CD4-positive, CD25-positive, alpha-beta regulatory T cell (primary cell): Measurements from ENCODE around the gene NECAB3. TPM values are rescaled to one million over a fixed set of nuclear protein-coding genes. Genes with fewer than 3 reads are reported as not detected.
"Not testable (repeated sequence)": the region's sequence is repeated elsewhere in the genome, so short reads cannot be mapped to it uniquely, and the experiment has no call there.

Source experiments
- ATAC-seq, 2 donors: fragments of 150-1000 bp; cut with Tn5 transposase; one replicate each; pipeline ENCODE4 v1.10.0; 2021; ENCODE audit warnings: low read depth in 2 of 2, moderate number of reproducible peaks in 2 of 2, moderate library complexity in 1 of 2
- DNase-seq, 3 donors: peaks; one replicate each; pipeline versions ENCODE4 v3.0.0 to v3.0.0-alpha.2; 2012 to 2022; ENCODE audit warnings: mixed read lengths in 1 of 3
- H3K27ac ChIP-seq: one replicate; pipeline ENCODE4 v1.7.0; 2013; ENCODE audit warnings: mild to moderate bottlenecking, low read length; ENCODE audit not compliant: insufficient read depth, poor library complexity, severe bottlenecking
- H3K27me3 ChIP-seq: one replicate; pipeline ENCODE4 v1.7.0; 2013; ENCODE audit warnings: low read length; ENCODE audit not compliant: control insufficient read depth, insufficient read depth
- H3K36me3 ChIP-seq: one replicate; pipeline ENCODE4 v1.7.0; 2013; ENCODE audit warnings: mild to moderate bottlenecking, low read length, moderate library complexity; ENCODE audit not compliant: control insufficient read depth, insufficient read depth
- H3K4me1 ChIP-seq: 2 replicates; pipeline ENCODE4 v1.7.0; 2013; ENCODE audit warnings: mild to moderate bottlenecking, low read length; ENCODE audit not compliant: insufficient read depth, control insufficient read depth, poor library complexity, severe bottlenecking
- H3K4me3 ChIP-seq: one replicate; pipeline ENCODE4 v1.7.0; 2013; ENCODE audit warnings: low read depth, mild to moderate bottlenecking, low read length, moderate library complexity
- H3K9me3 ChIP-seq, 2 experiments: 1 replicate in 1 of 2; 2 replicates in 1 of 2; pipeline ENCODE4 v1.7.0; 2013; ENCODE audit warnings: low read length in 2 of 2, mild to moderate bottlenecking in 1 of 2, moderate library complexity in 1 of 2; ENCODE audit not compliant: control insufficient read depth in 2 of 2
- H3K27ac Mint-ChIP-seq, 3 donors: one replicate each; pipeline ENCODE4 v1.8.0; 2020 to 2022; ENCODE audit warnings: mild to moderate bottlenecking in 3 of 3, mixed read lengths in 3 of 3, moderate library complexity in 2 of 3
- H3K27me3 Mint-ChIP-seq: one replicate; pipeline ENCODE4 v1.8.0; 2022; ENCODE audit warnings: mild to moderate bottlenecking, mixed read lengths
- H3K36me3 Mint-ChIP-seq: one replicate; pipeline ENCODE4 v1.8.0; 2020; ENCODE audit warnings: mixed read lengths
- H3K4me1 Mint-ChIP-seq, 4 donors: one replicate each; pipeline ENCODE4 v1.8.0; 2020 to 2022; ENCODE audit warnings: mixed read lengths in 4 of 4, mild to moderate bottlenecking in 1 of 4
- H3K4me3 Mint-ChIP-seq, 4 donors: one replicate each; pipeline ENCODE4 v1.8.0; 2020 to 2022; ENCODE audit warnings: mild to moderate bottlenecking in 4 of 4, mixed read lengths in 4 of 4, moderate library complexity in 3 of 4
- H3K9me3 Mint-ChIP-seq, 7 donors: one replicate each; pipeline ENCODE4 v1.8.0; 2020 to 2022; ENCODE audit warnings: mixed read lengths in 7 of 7, mild to moderate bottlenecking in 3 of 7, moderate library complexity in 2 of 7
- polyA plus RNA-seq, 4 donors: library from polyadenylated mRNA; unstranded; fragments of 300-500 nt; fragmentation: Illumina TruSeq; gene quantifications; one replicate each; pipeline ENCODE4 v1.2.3, GENCODE V29; 2021
- total RNA-seq: library from RNA; stranded (reverse); gene quantifications from one replicate; pipeline ENCODE4 v1.2.3, GENCODE V29; 2022

The NECAB3 gene
- total and polyA plus RNA-seq, 5 donors from 2014 or later = 3.0 to 15.6 (median 4.2) TPM

GRCh38 chr20:33702861-33703260 lies 28.6 kb upstream of the NECAB3 start:
- no peak overlapping the region for H3K4me3 ChIP-seq
- ATAC-seq = no peak
- Mint-ChIP-seq H3K9me3 (peaks cover 0 to 2% (median 0%) of the 10 kb centered on the region in 7 donors), H3K4me3 (no peak overlapping the region), H3K4me1 (peaks cover 0 to 2% (median 0%) of the 10 kb centered on the region in 4 donors), H3K27ac (peak overlapping the region in 1 of 3 donors; percentile 57), H3K36me3 (peaks cover 6% of the 10 kb centered on the region), H3K27me3 (no peaks in the 10 kb centered on the region)
- peaks cover 14% of the 10 kb centered on the region for H3K36me3 ChIP-seq
- H3K27me3 ChIP-seq = no peaks in the 10 kb centered on the region
- DNase-seq = no peak
- no peaks in the 10 kb centered on the region for H3K4me1 ChIP-seq
- no peak overlapping the region for H3K27ac ChIP-seq
- H3K9me3 ChIP-seq = no peaks in the 10 kb centered on the region

- peaks cover 0 to 2% (median 0%) of the 10 kb centered on the region in 7 donors for H3K9me3 Mint-ChIP-seq
- H3K4me3 ChIP-seq = no peak overlapping the region
- ATAC-seq = no peak
- H3K27me3 ChIP-seq = no peaks in the 10 kb centered on the region
- DNase-seq = no peak
- H3K36me3 ChIP-seq = peaks cover 4% of the 10 kb centered on the region
- no peak overlapping the region for H3K27ac ChIP-seq
- no peaks in the 10 kb centered on the region for H3K4me1 ChIP-seq
- H3K4me1 Mint-ChIP-seq = peaks cover 0 to 3% (median under 1%) of the 10 kb centered on the region in 4 donors
- no peaks in the 10 kb centered on the region for H3K9me3 ChIP-seq
- no peak overlapping the region for H3K4me3 Mint-ChIP-seq
- no peaks in the 10 kb centered on the region for H3K27me3 Mint-ChIP-seq
- H3K36me3 Mint-ChIP-seq = peaks cover 6% of the 10 kb centered on the region
- no peak overlapping the region for H3K27ac Mint-ChIP-seq
Measured at GRCh38 chr20:33701629-33702450, 27.6 kb upstream of the NECAB3 start.

GRCh38 chr20:33700696-33701441 lies 26.6 kb upstream of the NECAB3 start:
- H3K9me3 Mint-ChIP-seq, H3K27me3 Mint-ChIP-seq, DNase-seq, H3K27me3 ChIP-seq, H3K36me3 Mint-ChIP-seq, H3K4me3 ChIP-seq, H3K4me3 Mint-ChIP-seq, H3K4me1 Mint-ChIP-seq, H3K9me3 ChIP-seq, H3K4me1 ChIP-seq, H3K36me3 ChIP-seq, ATAC-seq, H3K27ac Mint-ChIP-seq, H3K27ac ChIP-seq: not testable (repeated sequence)

- not testable (repeated sequence) for H3K9me3 Mint-ChIP-seq, H3K27ac Mint-ChIP-seq, H3K27me3 ChIP-seq, H3K9me3 ChIP-seq, H3K27ac ChIP-seq, H3K4me3 Mint-ChIP-seq, H3K36me3 ChIP-seq, H3K4me3 ChIP-seq, ATAC-seq, H3K36me3 Mint-ChIP-seq, H3K4me1 ChIP-seq, H3K27me3 Mint-ChIP-seq, DNase-seq, H3K4me1 Mint-ChIP-seq
Measured at GRCh38 chr20:33698966-33699365, 24.7 kb upstream of the NECAB3 start.

- Histone ChIP-seq H3K36me3 (no peaks in the 10 kb centered on the region), H3K27ac (no peak overlapping the region), H3K4me1 (no peaks in the 10 kb centered on the region), H3K27me3 (no peaks in the 10 kb centered on the region), H3K4me3 (no peak overlapping the region), H3K9me3 (no peaks in the 10 kb centered on the region)
- Mint-ChIP-seq H3K4me3 (no peak overlapping the region), H3K9me3 (peaks cover 0 to 2% (median 0%) of the 10 kb centered on the region in 7 donors), H3K27ac (no peak overlapping the region), H3K36me3 (no peaks in the 10 kb centered on the region), H3K27me3 (no peaks in the 10 kb centered on the region), H3K4me1 (peaks cover 0 to 3% (median 0%) of the 10 kb centered on the region in 4 donors)
- DNase-seq = no peak
- no peak for ATAC-seq
Measured at GRCh38 chr20:33697129-33697528, 22.9 kb upstream of the NECAB3 start.

- H3K27ac Mint-ChIP-seq = no peak overlapping the region
- H3K4me1 ChIP-seq = no peaks in the 10 kb centered on the region
- H3K27ac ChIP-seq = no peak overlapping the region
- no peak for ATAC-seq
- H3K4me3 ChIP-seq = no peak overlapping the region
- no peaks in the 10 kb centered on the region for H3K9me3 ChIP-seq
- H3K27me3 Mint-ChIP-seq = no peaks in the 10 kb centered on the region
- H3K4me1 Mint-ChIP-seq = peaks cover 0 to 3% (median 0%) of the 10 kb centered on the region in 4 donors
- no peak overlapping the region for H3K4me3 Mint-ChIP-seq
- no peaks in the 10 kb centered on the region for H3K27me3 ChIP-seq
- H3K9me3 Mint-ChIP-seq = no peaks in the 10 kb centered on the region
- DNase-seq = no peak
- no peaks in the 10 kb centered on the region for H3K36me3 Mint-ChIP-seq
- H3K36me3 ChIP-seq = no peaks in the 10 kb centered on the region
Measured at GRCh38 chr20:33696448-33696847, 22.2 kb upstream of the NECAB3 start.

- Mint-ChIP-seq H3K9me3 (no peaks in the 10 kb centered on the region), H3K27me3 (no peaks in the 10 kb centered on the region), H3K27ac (peak overlapping the region in 1 of 3 donors; percentile 82), H3K4me3 (no peak overlapping the region), H3K4me1 (peaks cover 0 to 9% (median 6%) of the 10 kb centered on the region in 4 donors), H3K36me3 (no peaks in the 10 kb centered on the region)
- Histone ChIP-seq H3K4me1 (peaks cover 3% of the 10 kb centered on the region), H3K27me3 (no peaks in the 10 kb centered on the region), H3K9me3 (no peaks in the 10 kb centered on the region), H3K4me3 (no peak overlapping the region), H3K36me3 (no peaks in the 10 kb centered on the region), H3K27ac (no peak overlapping the region)
- DNase-seq (no peak), ATAC-seq (no peak)
Measured at GRCh38 chr20:33694639-33695012, 20.4 kb upstream of the NECAB3 start.
